GM12878 (cell line): Measurements from ENCODE around the gene AP1M1. TPM values are rescaled to one million over a fixed set of nuclear protein-coding genes. Genes with fewer than 3 reads are reported as not detected.

Experiments used
- ATF7 ChIP-seq: fragments of 450-650 bp; IDR thresholded peaks from 2 replicates; pipeline ENCODE4 v1.6.1; 2016; ENCODE audit warnings: low read depth, mild to moderate bottlenecking
- BCL11A ChIP-seq: IDR thresholded peaks from 2 replicates; pipeline ENCODE4 v1.6.1; 2011; ENCODE audit warnings: low read depth, low read length
- CEBPB ChIP-seq, 2 experiments: fragments of 150-350 bp in 1 of 2; IDR thresholded peaks; 2 replicates each; pipeline ENCODE4 v1.6.1; 2012 to 2014; ENCODE audit warnings: low read depth in 2 of 2, low read length in 2 of 2, borderline replicate concordance in 1 of 2, inconsistent platforms in 1 of 2
- CHD4 ChIP-seq: fragments of 200-600 bp; sonication (generic); IDR thresholded peaks from 2 replicates; pipeline ENCODE4 v1.6.1; 2016; ENCODE audit warnings: mild to moderate bottlenecking
- ETV6 ChIP-seq, 2 experiments: fragments of 450-650 bp in 1 of 2; IDR thresholded peaks in 1 of 2; conservative IDR thresholded peaks in 1 of 2; 2 replicates each; pipeline ENCODE4 v1.6.1; 2014; ENCODE audit warnings: antibody characterized with exemption in 1 of 2, borderline replicate concordance in 1 of 2, low read depth in 1 of 2, mild to moderate bottlenecking in 1 of 2, moderate library complexity in 1 of 2
- FOS ChIP-seq: IDR thresholded peaks from 3 replicates; pipeline ENCODE4 v1.6.1; 2011; ENCODE audit warnings: borderline replicate concordance; ENCODE audit not compliant: insufficient read length; ENCODE audit errors: extremely low read depth
- HDAC6 ChIP-seq: fragments of 200-600 bp; sonication (generic); IDR thresholded peaks from one replicate; pipeline ENCODE4 v1.8.0; 2017; ENCODE audit warnings: antibody characterized with exemption; ENCODE audit not compliant: unreplicated experiment
- IKZF1 ChIP-seq: fragments of 450-650 bp; conservative IDR thresholded peaks from 2 replicates; pipeline ENCODE4 v1.6.1; 2017; ENCODE audit warnings: antibody characterized with exemption, mild to moderate bottlenecking
- LARP7 ChIP-seq: fragments of 450-650 bp; IDR thresholded peaks from 2 replicates; pipeline ENCODE4 v1.6.1; 2017; ENCODE audit warnings: mild to moderate bottlenecking
- MYB ChIP-seq: fragments of 150-350 bp; IDR thresholded peaks from 2 replicates; pipeline ENCODE4 v1.6.1; 2014; ENCODE audit warnings: mild to moderate bottlenecking, low read depth, low read length, borderline replicate concordance
- NFYA ChIP-seq: IDR thresholded peaks from 2 replicates; pipeline ENCODE4 v1.6.1; 2011; ENCODE audit warnings: low read depth, mild to moderate bottlenecking, low read length, improper control_type of control experiment, borderline replicate concordance
- NR2C1 ChIP-seq: fragments of 450-650 bp; IDR thresholded peaks from 2 replicates; pipeline ENCODE4 v1.6.1; 2017; ENCODE audit warnings: antibody characterized with exemption, mild to moderate bottlenecking, moderate library complexity
- NR2F1 ChIP-seq: fragments of 450-650 bp; conservative IDR thresholded peaks from 2 replicates; pipeline ENCODE4 v1.6.1; 2017; ENCODE audit warnings: mild to moderate bottlenecking
- PAX5 ChIP-seq: IDR thresholded peaks from 2 replicates; pipeline ENCODE4 v1.6.1; 2011; ENCODE audit warnings: low read depth, low read length, borderline replicate concordance
- RCOR1 ChIP-seq: conservative IDR thresholded peaks from 2 replicates; pipeline ENCODE4 v1.6.1; 2012; ENCODE audit warnings: low read depth, low read length, improper control_type of control experiment
- RELA ChIP-seq: fragments of 450-650 bp; IDR thresholded peaks from 2 replicates; pipeline ENCODE4 v1.8.0; 2014; ENCODE audit warnings: borderline replicate concordance; ENCODE audit not compliant: partially characterized antibody
- TCF12 ChIP-seq: IDR thresholded peaks from 2 replicates; pipeline ENCODE4 v1.6.1; 2011; ENCODE audit warnings: low read depth, mild to moderate bottlenecking, low read length
- ZBTB4 ChIP-seq: fragments of 450-650 bp; formaldehyde crosslinking; IDR thresholded peaks from 2 replicates; pipeline ENCODE4 v1.4.0; 2022; ENCODE audit warnings: mild to moderate bottlenecking, moderate library complexity
- ZNF274 ChIP-seq: IDR thresholded peaks from one replicate; pipeline ENCODE4 v1.8.0; 2011; ENCODE audit not compliant: insufficient read length, insufficient read depth
- polyA plus RNA-seq, 11 experiments: library from polyadenylated mRNA; depleted of rRNA in 4 of 11; unstranded in 6 of 11; stranded (reverse) in 5 of 11; fragments of >200 nt; fragmentation: Nextera tagmentation in 4 of 11; fragmentation: Illumina TruSeq in 1 of 11; extraction: Ambion mirVana in 4 of 11; extraction: Trizol in 1 of 11; gene quantifications; 1 replicate in 1 of 11; 2 replicates in 10 of 11; pipeline versions ENCODE4 v1.2.1 to v1.2.3, GENCODE V29; 2011 to 2016; ENCODE audit warnings: inconsistent platforms in 2 of 11, missing spikeins in 2 of 11, low read depth in 1 of 11
- total RNA-seq, 4 experiments: library from RNA; depleted of rRNA in 3 of 4; stranded (reverse); fragments of >200 nt in 3 of 4; fragmentation: Illumina TruSeq in 1 of 4; extraction: Trizol in 1 of 4; gene quantifications; 2 replicates each; pipeline versions ENCODE4 v1.2.1 to v1.2.3, GENCODE V29; 2013 to 2021
- TF ChIP-seq, protein P1 (sequence below): fragments of 450-650 bp; IDR thresholded peaks from 2 replicates; pipeline ENCODE4 v1.6.1; 2016; ENCODE audit warnings: mild to moderate bottlenecking
- TF ChIP-seq, protein P2 (sequence below): fragments of 450-650 bp; IDR thresholded peaks from 2 replicates; pipeline ENCODE4 v1.6.1; 2016; ENCODE audit warnings: mild to moderate bottlenecking
- TF ChIP-seq, protein P3 (sequence below): fragments of 450-650 bp; IDR thresholded peaks from 2 replicates; pipeline ENCODE4 v1.6.1; 2014; ENCODE audit warnings: mild to moderate bottlenecking

The AP1M1 gene
- total and polyA plus RNA-seq, 10 of the 15 experiments (the other 5 are each of a cell fraction or from before 2014, with no cell fraction given) = 1.0 to 116 (median 44.7) TPM

DNA sequence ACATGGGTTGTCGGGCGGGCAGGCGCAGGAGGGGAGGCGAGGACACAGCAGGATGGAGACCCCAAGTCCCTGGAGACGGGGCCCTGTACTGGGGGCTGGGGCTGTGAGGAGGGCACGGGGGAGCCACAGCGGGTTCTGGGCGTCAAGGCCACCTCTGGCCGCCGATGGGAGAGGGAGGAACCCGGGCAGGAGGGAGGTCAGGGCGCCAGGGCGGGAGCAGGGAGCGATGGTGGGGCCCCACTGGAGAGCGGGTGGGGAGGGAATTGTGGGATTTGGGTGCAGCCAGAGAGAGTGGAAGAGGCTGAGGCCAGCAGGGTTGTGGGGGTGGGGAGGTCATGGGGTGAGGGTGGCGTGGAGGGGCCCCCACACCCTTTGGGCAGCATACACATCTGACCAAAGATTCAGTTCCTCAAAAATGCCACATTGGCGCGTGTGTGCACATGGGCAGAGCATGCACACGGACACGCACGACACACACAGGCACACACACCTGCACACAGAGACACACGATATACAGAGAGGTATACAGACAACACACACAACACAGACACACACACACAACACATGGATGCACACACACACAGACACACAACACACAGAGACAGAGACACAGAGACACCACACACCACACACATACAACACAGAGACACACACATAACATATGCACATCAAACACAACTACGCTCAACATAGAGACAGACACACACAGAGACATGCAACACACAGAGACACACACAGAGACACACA lies 54.9 kb downstream of the AP1M1 start (continued):
- peak; percentile 76; the same call in 1 of the 2 replicates for TF ChIP-seq TCF12
- no peak for TF ChIP-seq ZBTB4 (CRISPR knock-in tag)
- TF ChIP-seq ATF7 = no peak
- no peak for TF ChIP-seq HDAC6
- TF ChIP-seq, protein P1, sequence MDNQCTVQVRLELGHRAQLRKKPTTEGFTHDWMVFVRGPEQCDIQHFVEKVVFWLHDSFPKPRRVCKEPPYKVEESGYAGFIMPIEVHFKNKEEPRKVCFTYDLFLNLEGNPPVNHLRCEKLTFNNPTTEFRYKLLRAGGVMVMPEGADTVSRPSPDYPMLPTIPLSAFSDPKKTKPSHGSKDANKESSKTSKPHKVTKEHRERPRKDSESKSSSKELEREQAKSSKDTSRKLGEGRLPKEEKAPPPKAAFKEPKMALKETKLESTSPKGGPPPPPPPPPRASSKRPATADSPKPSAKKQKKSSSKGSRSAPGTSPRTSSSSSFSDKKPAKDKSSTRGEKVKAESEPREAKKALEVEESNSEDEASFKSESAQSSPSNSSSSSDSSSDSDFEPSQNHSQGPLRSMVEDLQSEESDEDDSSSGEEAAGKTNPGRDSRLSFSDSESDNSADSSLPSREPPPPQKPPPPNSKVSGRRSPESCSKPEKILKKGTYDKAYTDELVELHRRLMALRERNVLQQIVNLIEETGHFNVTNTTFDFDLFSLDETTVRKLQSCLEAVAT = 0 out of 2 replicates have a peak, but pooled peaks have one; percentile 14
- no peak for TF ChIP-seq RELA
- TF ChIP-seq PAX5 = peak; percentile 80; the same call in 1 of the 2 replicates
- no peak for TF ChIP-seq ETV6 (conservative IDR thresholded peaks at IDR 0.05 in 1 of 2, IDR thresholded peaks at IDR 0.05 in 1 of 2; ENCODE audit: borderline replicate concordance in 1 of 2, low read depth in 1 of 2)
- TF ChIP-seq NR2C1 = no peak
- TF ChIP-seq CHD4 = no peak
- no peak for TF ChIP-seq RCOR1
- TF ChIP-seq BCL11A = peak; percentile 60
- TF ChIP-seq, protein P2, sequence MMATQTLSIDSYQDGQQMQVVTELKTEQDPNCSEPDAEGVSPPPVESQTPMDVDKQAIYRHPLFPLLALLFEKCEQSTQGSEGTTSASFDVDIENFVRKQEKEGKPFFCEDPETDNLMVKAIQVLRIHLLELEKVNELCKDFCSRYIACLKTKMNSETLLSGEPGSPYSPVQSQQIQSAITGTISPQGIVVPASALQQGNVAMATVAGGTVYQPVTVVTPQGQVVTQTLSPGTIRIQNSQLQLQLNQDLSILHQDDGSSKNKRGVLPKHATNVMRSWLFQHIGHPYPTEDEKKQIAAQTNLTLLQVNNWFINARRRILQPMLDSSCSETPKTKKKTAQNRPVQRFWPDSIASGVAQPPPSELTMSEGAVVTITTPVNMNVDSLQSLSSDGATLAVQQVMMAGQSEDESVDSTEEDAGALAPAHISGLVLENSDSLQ = peak; percentile 8; the same call in 1 of the 2 replicates
- TF ChIP-seq CEBPB (IDR thresholded peaks at IDR 0.05; ENCODE audit: borderline replicate concordance in 1 of 2, low read depth in 2 of 2, low read length in 2 of 2) = no peak
- TF ChIP-seq NFYA = no peak
- no peak for TF ChIP-seq FOS
- TF ChIP-seq LARP7 = no peak
- TF ChIP-seq, protein P3, sequence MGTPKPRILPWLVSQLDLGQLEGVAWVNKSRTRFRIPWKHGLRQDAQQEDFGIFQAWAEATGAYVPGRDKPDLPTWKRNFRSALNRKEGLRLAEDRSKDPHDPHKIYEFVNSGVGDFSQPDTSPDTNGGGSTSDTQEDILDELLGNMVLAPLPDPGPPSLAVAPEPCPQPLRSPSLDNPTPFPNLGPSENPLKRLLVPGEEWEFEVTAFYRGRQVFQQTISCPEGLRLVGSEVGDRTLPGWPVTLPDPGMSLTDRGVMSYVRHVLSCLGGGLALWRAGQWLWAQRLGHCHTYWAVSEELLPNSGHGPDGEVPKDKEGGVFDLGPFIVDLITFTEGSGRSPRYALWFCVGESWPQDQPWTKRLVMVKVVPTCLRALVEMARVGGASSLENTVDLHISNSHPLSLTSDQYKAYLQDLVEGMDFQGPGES = no peak
- no peak for TF ChIP-seq ZNF274
- no peak for TF ChIP-seq MYB
- peak; percentile 93 for TF ChIP-seq NR2F1
- 0 out of 2 replicates have a peak, but pooled peaks have one; percentile 22 for TF ChIP-seq IKZF1
